ENCODE results near the gene ATRIP. TPM values are rescaled to one million over a fixed set of nuclear protein-coding genes. Genes with fewer than 3 reads are reported as not detected.

The ATRIP gene
- total RNA-seq, 3 donors from 2014 or later (not counting 1 experiment from before 2014, with no cell fraction given): 8.5 to 11.0 (median 10.6) TPM

- Mint-ChIP-seq H3K36me3 (no peaks in the 10 kb centered on the region), H3K27me3 (ENCODE audit: low read depth in 2 of 2) (no peaks in the 10 kb centered on the region), H3K4me1 (peaks cover 37 to 52% of the 10 kb centered on the region in 2 donors), H3K27ac (peak overlapping the region; percentile 97 to 99), H3K4me3 (peak overlapping the region; percentile 87), H3K9me3 (no peaks in the 10 kb centered on the region)
- Histone ChIP-seq H3K27me3 (ENCODE audit: control insufficient read depth, insufficient read depth, low read length) (no peaks in the 10 kb centered on the region), H3K4me1 (ENCODE audit: control insufficient read depth, insufficient read depth, low read length) (peaks cover 77% of the 10 kb centered on the region), H3K9me3 (ENCODE audit: control insufficient read depth, insufficient read depth, low read length) (no peaks in the 10 kb centered on the region), H3K4me3 (ENCODE audit: low read length) (no peak overlapping the region), H3K36me3 (ENCODE audit: control insufficient read depth, insufficient read depth, low read length) (peaks cover 27% of the 10 kb centered on the region), H3K27ac (ENCODE audit: low read length) (peak overlapping the region; percentile 98)
- intact Hi-C loops (cut with micrococcal nuclease): loop anchor here (5.0 kb wide), 1 partner anchor 40 kb away; no protein-coding TSS in a partner anchor
- no peak for TF ChIP-seq CTCF (IDR thresholded peaks at IDR 0.05)
- ATAC-seq: no peak
- no peak for DNase-seq
- 87% methylated on average over 7 of the region's 7 CpGs for WGBS (ENCODE audit: insufficient coverage)
Observed at GRCh38 chr3:48467473-48468267, 21.1 kb downstream of the ATRIP start.

- TF ChIP-seq CTCF (IDR thresholded peaks at IDR 0.05): no peak
- H3K4me1 ChIP-seq (ENCODE audit: control insufficient read depth, insufficient read depth, low read length): peaks cover 81% of the 10 kb centered on the region
- Mint-ChIP-seq H3K4me1 (peaks cover 44 to 58% of the 10 kb centered on the region in 2 donors), H3K4me3 (peak overlapping the region; percentile 87), H3K27me3 (ENCODE audit: low read depth in 2 of 2) (no peaks in the 10 kb centered on the region), H3K9me3 (no peaks in the 10 kb centered on the region), H3K27ac (peak overlapping the region; percentile 97 to 99), H3K36me3 (no peaks in the 10 kb centered on the region)
- DNase-seq: no peak
- ATAC-seq: no peak
- H3K27ac ChIP-seq (ENCODE audit: low read length): peak overlapping the region; percentile 98
- no peaks in the 10 kb centered on the region for H3K9me3 ChIP-seq (ENCODE audit: control insufficient read depth, insufficient read depth, low read length)
- H3K27me3 ChIP-seq (ENCODE audit: control insufficient read depth, insufficient read depth, low read length): no peaks in the 10 kb centered on the region
- intact Hi-C loops (cut with micrococcal nuclease): loop anchor here (5.0 kb wide), 1 partner anchor 39 kb away; no protein-coding TSS in a partner anchor
- WGBS (ENCODE audit: insufficient coverage): 96% methylated on average over 8 of the region's 8 CpGs
- peaks cover 27% of the 10 kb centered on the region for H3K36me3 ChIP-seq (ENCODE audit: control insufficient read depth, insufficient read depth, low read length)
- no peak overlapping the region for H3K4me3 ChIP-seq (ENCODE audit: low read length)
Observed at GRCh38 chr3:48468329-48468731, 21.8 kb downstream of the ATRIP start.

DNA sequence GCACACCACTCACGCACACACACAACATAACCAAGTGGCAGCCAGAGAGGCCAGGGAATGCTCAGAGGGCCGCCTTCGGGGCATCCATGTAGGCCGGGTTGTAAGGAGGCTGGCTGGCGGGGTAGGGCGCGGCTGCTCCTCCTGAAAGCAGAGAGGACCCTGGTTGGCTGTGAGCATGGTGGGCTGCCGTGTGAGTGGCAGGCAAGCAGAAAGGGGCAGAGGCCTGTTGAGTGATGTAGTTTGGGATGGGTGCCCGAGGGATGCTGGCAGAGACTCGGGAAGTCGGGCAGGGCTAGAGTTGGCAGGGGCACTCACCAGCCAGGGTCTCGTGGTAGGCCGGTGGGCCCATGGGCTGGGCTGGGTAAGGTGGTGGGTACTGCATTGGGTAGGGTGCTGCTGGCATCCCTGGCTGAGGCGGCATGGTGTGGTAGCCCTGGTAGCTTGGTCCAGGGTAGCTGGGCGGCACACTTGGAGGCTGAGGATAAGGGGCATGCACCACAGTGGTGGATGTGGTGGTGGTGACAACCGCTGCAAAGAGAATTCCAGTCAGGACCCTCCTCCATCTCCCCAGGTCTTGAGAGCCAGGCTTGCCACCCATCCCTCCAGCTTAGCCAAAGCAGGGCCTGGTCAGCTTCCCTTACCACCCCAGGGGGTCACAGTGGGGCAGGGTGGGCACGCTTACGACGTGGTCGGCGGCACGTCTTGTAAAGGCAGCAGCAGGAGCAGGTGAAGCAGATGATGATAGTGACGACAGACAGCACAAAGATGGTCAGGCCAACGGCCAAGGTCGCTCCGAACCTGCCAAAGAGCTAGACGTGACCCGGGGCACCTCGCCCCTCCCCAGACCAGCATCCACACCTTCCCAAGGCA is 22.7 kb downstream of the ATRIP start:
- 92% methylated on average over 29 of the region's 29 CpGs for WGBS (ENCODE audit: insufficient coverage)
- peak overlapping the region; percentile 67 to 97 for H3K27ac Mint-ChIP-seq
- no peaks in the 10 kb centered on the region for H3K36me3 Mint-ChIP-seq
- intact Hi-C loops (cut with micrococcal nuclease): loop anchor here (5.0 kb wide), 1 partner anchor 38 kb away; no protein-coding TSS in a partner anchor
- H3K9me3 Mint-ChIP-seq: no peaks in the 10 kb centered on the region
- Histone ChIP-seq H3K36me3 (ENCODE audit: control insufficient read depth, insufficient read depth, low read length) (peaks cover 27% of the 10 kb centered on the region), H3K27me3 (ENCODE audit: control insufficient read depth, insufficient read depth, low read length) (no peaks in the 10 kb centered on the region), H3K27ac (ENCODE audit: low read length) (no peak overlapping the region), H3K4me1 (ENCODE audit: control insufficient read depth, insufficient read depth, low read length) (peaks cover 85% of the 10 kb centered on the region), H3K4me3 (ENCODE audit: low read length) (no peak overlapping the region), H3K9me3 (ENCODE audit: control insufficient read depth, insufficient read depth, low read length) (no peaks in the 10 kb centered on the region)
- H3K4me3 Mint-ChIP-seq: peak overlapping the region; percentile 50
- ATAC-seq: no peak
- peaks cover 48 to 63% of the 10 kb centered on the region in 2 donors for H3K4me1 Mint-ChIP-seq
- H3K27me3 Mint-ChIP-seq (ENCODE audit: low read depth in 2 of 2): no peaks in the 10 kb centered on the region
- DNase-seq: no peak
- no peak for TF ChIP-seq CTCF (IDR thresholded peaks at IDR 0.05)
